NCI-H82 (cell line): ENCODE results near the gene CCS.
"Not testable (repeated sequence)": the region's sequence is repeated elsewhere in the genome, so short reads cannot be mapped to it uniquely, and the experiment has no call there.

Experiments
- DNase-seq: peaks from one replicate; lab custom pipeline; 2025; lab: John Stamatoyannopoulos, UW

CCS gene

GRCh38 chr11:66561178-66561974, 31.6 kb upstream of the CCS start:
- DNase-seq, result peak; percentile 21

DNA sequence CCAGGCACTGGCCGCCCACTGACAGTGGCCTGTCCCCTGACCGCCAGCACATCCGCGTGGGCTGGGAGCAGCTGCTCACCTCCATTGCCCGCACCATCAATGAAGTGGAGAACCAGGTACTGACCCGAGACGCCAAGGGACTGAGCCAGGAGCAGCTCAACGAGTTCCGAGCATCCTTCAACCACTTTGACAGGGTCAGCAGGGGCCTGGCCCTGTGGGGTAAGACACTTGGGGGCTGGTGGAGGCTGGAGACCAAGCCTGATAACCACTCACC, 31.1 kb upstream of the CCS start:
- DNase-seq, result no peak

DNA sequence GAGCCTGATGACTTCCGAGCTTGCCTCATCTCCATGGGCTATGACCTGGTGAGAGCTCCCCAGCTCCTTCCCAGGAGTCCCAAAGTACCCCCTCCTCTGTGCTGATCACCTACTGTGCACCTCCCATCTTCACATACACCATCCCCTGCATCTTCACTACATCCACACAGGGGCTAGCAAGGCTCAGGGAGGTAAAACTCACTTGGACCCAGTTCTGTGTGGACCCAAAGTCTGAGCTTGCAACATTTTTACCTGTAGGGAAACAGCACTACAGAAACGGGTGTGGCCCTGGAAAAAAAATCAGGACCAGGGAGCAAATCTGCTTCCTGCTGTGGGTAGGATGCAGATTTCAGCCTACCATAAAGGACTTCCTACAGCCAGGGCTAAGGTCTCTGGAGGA, 30.7 kb upstream of the CCS start:
- no peak for DNase-seq

- no peak for DNase-seq
Observed at GRCh38 chr11:66562907-66563583, 29.9 kb upstream of the CCS start.

DNA sequence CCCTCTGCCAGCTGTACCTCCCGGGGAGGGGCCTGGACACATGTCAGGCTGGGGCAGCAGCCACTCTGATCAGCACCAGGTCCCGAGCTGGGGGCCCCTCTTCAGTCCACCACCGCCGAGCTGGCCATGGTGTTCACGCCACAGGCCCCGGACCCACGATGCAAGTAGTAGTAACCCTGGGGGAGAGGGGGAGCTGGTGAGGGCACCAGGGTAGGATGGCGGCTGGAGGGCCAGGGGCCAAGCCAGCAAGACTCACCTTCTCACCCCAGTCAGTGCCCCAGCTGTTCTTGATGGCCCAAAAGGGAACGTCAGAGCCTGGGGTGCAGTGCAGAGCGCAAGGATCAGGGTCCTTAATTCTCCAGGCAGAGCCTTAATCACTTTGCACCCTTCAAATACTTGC, 29.2 kb upstream of the CCS start:
- no peak for DNase-seq

GRCh38 chr11:66564538-66564937, 28.4 kb upstream of the CCS start:
- no peak for DNase-seq

DNA sequence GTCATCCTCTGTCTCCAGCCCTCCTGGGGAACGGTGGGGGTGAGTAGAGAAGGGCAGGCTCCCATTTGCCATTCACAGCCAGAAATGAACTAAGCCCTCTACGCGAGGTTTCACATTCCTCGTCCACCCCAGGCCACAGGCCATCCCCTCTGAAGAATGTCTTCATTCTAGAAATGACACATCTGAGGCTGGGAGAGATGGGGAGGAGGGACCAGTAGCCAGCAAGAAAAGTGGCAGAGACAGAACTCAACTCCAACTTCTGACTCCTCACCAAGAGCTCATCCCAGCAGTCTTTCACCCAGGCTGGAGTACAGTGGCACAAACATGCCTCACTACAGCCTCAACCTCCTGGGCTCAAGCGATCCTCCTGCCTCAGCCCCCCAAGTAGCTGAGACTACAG, 28.0 kb upstream of the CCS start:
- DNase-seq, result no peak

DNA sequence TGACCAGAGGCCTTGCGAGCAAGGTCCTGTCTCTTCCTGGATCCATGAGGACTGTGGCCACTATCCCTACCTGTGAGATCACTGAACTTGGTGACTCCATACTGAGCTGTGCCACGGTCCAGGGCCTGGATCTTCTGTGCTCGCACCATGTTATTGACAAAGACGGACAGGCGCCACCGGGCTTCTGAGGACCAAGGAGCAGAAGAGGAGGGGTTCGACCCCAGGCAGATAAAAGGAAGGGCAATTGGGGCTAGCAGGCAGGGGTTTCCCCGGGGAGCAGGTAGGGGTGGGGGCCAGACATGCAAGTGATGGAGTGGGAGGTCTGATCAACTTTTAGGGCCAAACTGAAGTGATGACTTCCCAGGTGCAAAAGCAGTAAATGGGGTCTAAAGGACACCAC, 26.8 kb upstream of the CCS start:
- DNase-seq, result no peak

DNA sequence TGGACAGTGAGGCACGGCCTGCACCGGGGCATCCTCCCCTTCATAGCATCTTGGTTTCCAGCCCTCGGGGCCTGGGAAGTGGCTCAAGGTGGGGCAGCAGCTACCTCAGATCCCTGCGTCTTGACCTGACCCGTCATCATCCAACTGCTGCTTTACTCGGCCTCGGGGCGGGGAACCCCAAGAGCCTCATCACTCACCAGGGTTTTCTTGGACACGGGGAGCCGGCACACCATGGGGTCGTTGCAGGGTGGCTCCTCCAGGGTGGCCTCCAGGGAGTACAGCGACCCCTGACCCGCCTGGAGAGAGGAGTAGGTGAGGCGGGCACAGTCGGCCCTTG, 25.2 kb upstream of the CCS start:
- DNase-seq, result no peak

- DNase-seq, result peak; percentile 14
Observed at GRCh38 chr11:66568124-66568916, 24.7 kb upstream of the CCS start, which contains the start of gene CTSF. CTSF (minus strand) TSS chr11:66568606; CDS start chr11:66568486, 120 bp downstream.

- peak; percentile 27 for DNase-seq
Observed at GRCh38 chr11:66569076-66569475, 23.9 kb upstream of the CCS start.

GRCh38 chr11:66570079-66570849, 22.7 kb upstream of the CCS start:
- no peak for DNase-seq

- no peak for DNase-seq
Observed at GRCh38 chr11:66570850-66571180, 22.2 kb upstream of the CCS start.

GRCh38 chr11:66579017-66579606, 13.9 kb upstream of the CCS start:
- peak; percentile 79 for DNase-seq

DNA sequence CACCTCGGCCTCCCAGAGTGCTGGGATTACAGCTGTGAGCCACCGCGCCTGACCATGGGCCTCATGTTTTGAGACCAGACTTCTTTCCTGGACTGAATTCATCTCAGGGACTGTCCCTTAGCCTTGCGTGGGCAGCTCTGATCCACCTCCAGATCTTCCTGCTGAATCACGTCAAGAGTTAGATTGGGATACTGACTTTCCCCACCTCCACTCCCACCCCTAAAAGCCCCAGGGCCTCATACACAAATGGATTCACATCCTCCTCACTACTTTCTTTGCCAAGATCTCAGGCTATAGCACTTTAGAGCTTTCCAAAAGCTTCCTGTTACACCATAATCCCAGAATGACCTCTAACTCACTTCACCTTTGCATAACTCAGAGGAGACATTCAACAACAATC, 12.2 kb upstream of the CCS start:
- DNase-seq, result no peak

DNA sequence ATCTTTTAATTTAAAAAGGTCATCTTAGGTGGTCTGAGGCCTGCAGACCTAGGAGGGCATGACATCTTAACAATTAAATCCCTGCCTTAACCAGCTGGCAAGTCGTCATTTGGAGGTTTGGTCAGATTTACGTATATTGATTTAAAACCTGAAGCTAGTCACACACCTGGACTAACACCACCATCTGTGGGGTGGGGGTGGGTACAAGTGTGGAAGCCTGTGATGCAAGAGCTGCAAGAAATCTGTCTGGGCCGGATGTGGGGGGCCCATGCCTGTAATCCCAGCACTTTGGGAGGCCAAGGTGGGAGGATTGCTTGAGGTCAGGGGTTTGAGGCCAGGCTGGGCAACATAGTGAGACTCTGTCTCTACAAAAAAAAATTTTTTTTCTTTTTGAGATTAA, 11.7 kb upstream of the CCS start:
- DNase-seq, result peak; percentile 76

DNA sequence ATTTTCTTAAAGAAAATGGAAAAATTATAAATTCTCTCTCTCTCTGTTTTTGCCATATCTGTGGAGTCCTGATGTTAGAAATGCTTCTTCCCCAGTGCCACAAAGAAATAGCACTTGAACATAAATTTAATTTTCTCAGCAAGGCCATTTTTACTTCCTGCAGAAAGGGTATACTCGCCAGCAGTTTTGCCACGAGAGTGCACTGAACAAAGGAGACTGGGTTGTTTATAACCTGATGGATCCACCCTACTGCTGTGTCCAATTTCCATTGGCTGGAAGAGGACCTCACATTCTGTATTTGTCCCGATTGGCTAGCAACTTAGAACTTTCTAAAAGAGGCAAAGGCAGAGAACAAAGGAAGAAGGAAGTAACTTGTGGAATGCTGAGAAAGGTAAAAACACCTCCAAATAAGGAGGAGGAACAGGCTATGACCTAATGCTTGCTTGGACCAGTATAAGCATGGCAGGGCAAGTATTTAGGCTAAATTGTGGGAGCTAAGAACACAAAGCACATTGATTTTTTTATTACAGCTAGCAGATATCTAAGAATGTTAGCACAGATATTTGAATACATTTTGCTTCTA, 10.3 kb upstream of the CCS start:
- not testable (repeated sequence) for DNase-seq

DNA sequence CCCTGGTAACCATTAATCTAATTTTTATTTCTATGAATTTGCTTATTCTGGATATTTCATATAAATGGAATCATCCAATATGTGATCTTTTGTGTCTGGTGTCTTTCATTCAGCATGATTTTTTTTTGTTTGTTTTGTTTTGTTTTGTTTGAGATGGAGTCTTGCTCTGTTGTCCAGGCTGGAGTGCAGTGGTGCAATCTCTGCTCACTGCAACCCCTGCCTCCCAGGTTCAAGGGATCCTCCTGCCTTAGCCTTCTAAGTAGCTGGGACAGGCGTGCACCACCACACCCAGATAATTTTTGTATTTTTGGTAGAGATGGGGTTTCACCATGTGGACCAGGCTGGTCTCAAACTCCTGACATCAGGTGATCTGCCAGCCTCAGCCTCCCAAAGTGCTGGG, 7.5 kb upstream of the CCS start:
- DNase-seq, result not testable (repeated sequence)

GRCh38 chr11:66586136-66586535, 6.8 kb upstream of the CCS start:
- DNase-seq, result no peak

DNA sequence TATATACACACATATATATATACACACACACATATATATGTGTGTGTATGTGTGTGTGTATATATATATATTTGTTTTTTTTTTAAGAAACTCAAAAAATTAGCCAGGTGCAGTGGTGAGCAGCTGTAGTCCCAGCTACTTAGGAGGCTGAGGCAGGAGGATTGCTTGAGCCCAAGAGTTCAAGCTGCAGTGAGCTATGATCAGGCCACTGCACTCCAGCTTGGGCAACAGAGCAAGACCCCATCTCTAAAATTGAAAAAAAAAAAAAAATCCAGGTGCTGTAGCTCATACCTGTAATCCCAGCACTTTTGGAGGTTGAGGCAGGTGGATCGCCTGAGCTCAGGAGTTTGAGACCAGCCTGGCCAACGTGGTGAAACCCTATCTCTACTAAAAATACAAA, 3.7 kb upstream of the CCS start:
- DNase-seq, result not testable (repeated sequence)

DNA sequence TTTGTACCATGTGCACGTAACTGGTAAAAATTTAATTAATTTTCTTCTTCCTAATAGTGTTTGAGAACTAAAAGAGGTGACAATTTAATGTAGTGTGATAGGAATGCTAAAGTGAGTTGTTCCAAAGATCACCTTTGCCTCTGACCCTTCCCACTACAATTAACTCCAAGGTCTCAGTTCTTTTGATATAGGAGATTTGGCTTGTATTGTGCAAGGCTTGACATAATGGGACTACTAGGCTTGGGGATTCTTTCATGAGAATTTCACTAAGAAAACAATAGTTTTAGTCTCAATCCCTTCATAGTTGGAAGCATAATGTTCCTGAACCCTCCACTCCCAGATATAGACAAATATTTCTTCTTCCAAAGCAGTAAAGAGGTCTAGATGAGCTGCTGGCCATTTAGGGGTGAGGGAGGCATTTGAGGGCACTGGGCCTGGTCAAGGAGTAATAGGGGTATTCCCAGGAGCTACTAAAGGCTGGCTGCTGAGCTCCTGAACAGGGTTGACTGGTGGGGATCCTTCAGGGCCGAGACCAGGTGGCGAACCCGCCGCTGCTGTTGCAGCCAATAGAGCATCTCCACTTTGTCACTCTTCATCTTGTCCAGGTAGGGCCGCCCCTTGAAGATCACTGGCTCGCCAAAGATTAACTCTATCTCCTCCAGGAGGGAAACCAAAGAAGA, 2.8 kb upstream of the CCS start:
- DNase-seq, result no peak
